Natural killer cell (primary cell): ENCODE measurements around the gene ZNF629. TPM values are rescaled to one million over a fixed set of nuclear protein-coding genes. Genes with fewer than 3 reads are reported as not detected.

ENCODE experiments used
- ATAC-seq, 3 donors: fragments of 150-1000 bp in 2 of 3; fragments of 200-7000 bp in 1 of 3; cut with Tn5 transposase; 1 replicate in 1 of 3; 2 replicates in 2 of 3; pipeline ENCODE4 v1.10.0; 2021; ENCODE audit warnings: mild to moderate bottlenecking in 2 of 3, moderate library complexity in 2 of 3
- DNase-seq, 2 donors: peaks; one replicate each; pipeline versions ENCODE4 v3.0.0 to v3.0.0-alpha.2; 2013 to 2021; ENCODE audit warnings: mixed read lengths in 1 of 2
- H3K27ac ChIP-seq: one replicate; pipeline ENCODE4 v1.5.1; 2013; ENCODE audit warnings: mild to moderate bottlenecking, low read length
- H3K27me3 ChIP-seq: one replicate; pipeline ENCODE4 v1.6.1; 2013; ENCODE audit warnings: low read length; ENCODE audit not compliant: control insufficient read depth, insufficient read depth
- H3K36me3 ChIP-seq: one replicate; pipeline ENCODE4 v1.6.1; 2013; ENCODE audit warnings: low read length; ENCODE audit not compliant: control insufficient read depth, insufficient read depth
- H3K4me1 ChIP-seq: one replicate; pipeline ENCODE4 v1.6.1; 2013; ENCODE audit warnings: low read length; ENCODE audit not compliant: control insufficient read depth, insufficient read depth
- H3K4me3 ChIP-seq: one replicate; pipeline ENCODE4 v1.5.1; 2013; ENCODE audit warnings: low read length
- H3K9me3 ChIP-seq: one replicate; pipeline ENCODE4 v1.6.1; 2013; ENCODE audit warnings: low read length; ENCODE audit not compliant: control insufficient read depth, insufficient read depth
- H3K27ac Mint-ChIP-seq, 2 donors: one replicate each; pipeline ENCODE4 v1.8.0; 2022; ENCODE audit warnings: mild to moderate bottlenecking in 2 of 2, mixed read lengths in 2 of 2, moderate library complexity in 1 of 2
- H3K27me3 Mint-ChIP-seq, 2 donors: one replicate each; pipeline ENCODE4 v1.8.0; 2022; ENCODE audit warnings: low read depth in 2 of 2, mixed read lengths in 2 of 2
- H3K36me3 Mint-ChIP-seq: one replicate; pipeline ENCODE4 v1.8.0; 2022; ENCODE audit warnings: mixed read lengths
- H3K4me1 Mint-ChIP-seq, 2 donors: one replicate each; pipeline ENCODE4 v1.8.0; 2022; ENCODE audit warnings: mixed read lengths in 2 of 2
- H3K4me3 Mint-ChIP-seq: one replicate; pipeline ENCODE4 v1.8.0; 2022; ENCODE audit warnings: mild to moderate bottlenecking, moderate library complexity, mixed read lengths
- H3K9me3 Mint-ChIP-seq, 2 donors: one replicate each; pipeline ENCODE4 v1.8.0; 2022; ENCODE audit warnings: mixed read lengths in 2 of 2
- WGBS: methylation state at CpG from one replicate; pipeline ENCODE4 v1.1.7; 2013; ENCODE audit warnings: missing lambda C conversion rate; ENCODE audit not compliant: insufficient coverage; 5-methylcytosine and 5-hydroxymethylcytosine counted together
- intact Hi-C: fragments of 100-400 bp; cut with micrococcal nuclease; formaldehyde crosslinking; loops from one replicate; pipeline ENCODE4 v1.14.2; 2022
- total RNA-seq, 4 donors: library from RNA; stranded (reverse); fragments of 120-200 nt in 1 of 4; gene quantifications; one replicate each; pipeline versions ENCODE4 v1.2.3 to v1.2.4, GENCODE V29; 2013 to 2022
- TF ChIP-seq, protein P1 (sequence below): fragments of 200-600 bp; IDR thresholded peaks from one replicate; pipeline ENCODE4 v1.8.0; 2022; ENCODE audit warnings: antibody characterized with exemption

The ZNF629 gene
- total RNA-seq, 3 donors from 2014 or later (not counting 1 experiment from before 2014, with no cell fraction given), result 0.96 to 1.9 (median 1.8) TPM

DNA sequence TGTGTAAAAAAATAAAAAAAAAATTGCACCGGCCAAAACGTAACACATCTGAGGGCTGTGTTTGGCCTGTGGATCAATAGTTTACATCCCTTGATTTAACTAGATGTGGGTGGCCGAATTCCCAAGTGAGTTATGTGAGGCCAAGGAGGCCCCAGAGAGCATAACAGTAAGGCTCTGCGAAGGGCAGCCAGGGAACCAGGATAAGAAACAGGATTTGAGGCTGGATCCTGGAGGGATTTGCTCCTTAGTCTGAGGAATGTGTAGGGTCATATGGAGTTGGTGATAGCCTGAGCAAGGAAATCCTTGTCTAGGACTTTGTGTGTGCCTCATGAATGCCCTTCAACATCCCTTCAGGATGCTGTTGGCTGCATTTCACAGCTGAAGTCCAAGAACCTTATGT, 36.8 kb downstream of the ZNF629 start:
- H3K27ac Mint-ChIP-seq, result peak overlapping the region in 1 of 2 donors; percentile 90
- no peak overlapping the region for H3K27ac ChIP-seq
- H3K36me3 Mint-ChIP-seq, result no peaks in the 10 kb centered on the region
- no peaks in the 10 kb centered on the region for H3K27me3 ChIP-seq
- no peaks in the 10 kb centered on the region for H3K27me3 Mint-ChIP-seq
- peak overlapping the region; percentile 25 for H3K4me3 Mint-ChIP-seq
- WGBS, result 97% methylated on average over 4 of the region's 4 CpGs
- intact Hi-C loops, result no loop called here
- H3K9me3 Mint-ChIP-seq, result no peaks in the 10 kb centered on the region
- H3K4me1 Mint-ChIP-seq, result peaks cover 34 to 45% of the 10 kb centered on the region in 2 donors
- no peak overlapping the region for H3K4me3 ChIP-seq
- peaks cover 35% of the 10 kb centered on the region for H3K36me3 ChIP-seq
- H3K9me3 ChIP-seq, result no peaks in the 10 kb centered on the region
- peaks cover 19% of the 10 kb centered on the region for H3K4me1 ChIP-seq
- no peak for DNase-seq
- ATAC-seq, result no peak
- TF ChIP-seq, protein P1, sequence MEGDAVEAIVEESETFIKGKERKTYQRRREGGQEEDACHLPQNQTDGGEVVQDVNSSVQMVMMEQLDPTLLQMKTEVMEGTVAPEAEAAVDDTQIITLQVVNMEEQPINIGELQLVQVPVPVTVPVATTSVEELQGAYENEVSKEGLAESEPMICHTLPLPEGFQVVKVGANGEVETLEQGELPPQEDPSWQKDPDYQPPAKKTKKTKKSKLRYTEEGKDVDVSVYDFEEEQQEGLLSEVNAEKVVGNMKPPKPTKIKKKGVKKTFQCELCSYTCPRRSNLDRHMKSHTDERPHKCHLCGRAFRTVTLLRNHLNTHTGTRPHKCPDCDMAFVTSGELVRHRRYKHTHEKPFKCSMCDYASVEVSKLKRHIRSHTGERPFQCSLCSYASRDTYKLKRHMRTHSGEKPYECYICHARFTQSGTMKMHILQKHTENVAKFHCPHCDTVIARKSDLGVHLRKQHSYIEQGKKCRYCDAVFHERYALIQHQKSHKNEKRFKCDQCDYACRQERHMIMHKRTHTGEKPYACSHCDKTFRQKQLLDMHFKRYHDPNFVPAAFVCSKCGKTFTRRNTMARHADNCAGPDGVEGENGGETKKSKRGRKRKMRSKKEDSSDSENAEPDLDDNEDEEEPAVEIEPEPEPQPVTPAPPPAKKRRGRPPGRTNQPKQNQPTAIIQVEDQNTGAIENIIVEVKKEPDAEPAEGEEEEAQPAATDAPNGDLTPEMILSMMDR, result no peak

DNA sequence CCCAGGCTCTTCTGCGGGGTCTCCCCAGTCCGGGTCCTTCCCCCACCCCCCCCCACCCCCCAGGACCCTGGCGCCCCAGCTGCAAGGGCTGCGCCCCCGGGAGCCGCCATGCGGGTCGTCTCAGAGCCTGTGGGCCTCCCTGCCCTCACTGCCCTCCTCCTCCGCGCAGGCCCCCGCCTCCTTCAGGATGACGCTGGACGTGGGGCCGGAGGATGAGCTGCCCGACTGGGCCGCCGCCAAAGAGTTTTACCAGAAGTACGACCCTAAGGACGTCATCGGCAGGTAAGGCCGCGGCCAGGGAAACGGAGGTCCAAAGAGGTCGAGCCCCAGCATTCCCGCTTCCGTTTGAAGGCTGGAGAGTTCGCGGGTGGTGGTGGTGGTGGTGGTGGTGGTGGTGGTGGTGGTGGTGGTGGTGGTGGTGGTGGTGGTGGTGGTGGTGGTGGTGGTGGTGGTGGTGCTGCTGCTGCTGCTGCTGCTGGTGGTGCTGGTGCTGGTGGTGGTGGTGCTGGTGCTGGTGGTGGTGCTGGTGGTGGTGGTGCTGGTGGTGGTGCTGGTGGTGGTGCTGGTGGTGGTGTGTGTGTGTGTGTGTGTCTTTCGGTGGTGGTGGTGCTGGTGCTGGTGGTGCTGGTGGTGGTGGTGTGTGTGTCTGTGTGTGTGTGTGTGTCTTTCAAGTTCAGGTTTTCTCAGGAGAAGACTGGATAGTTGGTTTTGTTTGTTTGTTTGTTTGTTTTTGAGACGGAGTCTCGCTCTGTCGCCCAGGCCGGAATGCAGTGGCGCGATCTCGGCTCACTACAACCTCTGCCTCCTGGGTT, 38.2 kb downstream of the ZNF629 start:
- intact Hi-C loops, result loop anchor here (1.0 to 5.0 kb wide), 5 partner anchors 14 to 173 kb away; partner anchors contain the start of genes CFAP119, RNF40 and SRCAP
- peaks cover 30% of the 10 kb centered on the region for H3K36me3 ChIP-seq

DNA sequence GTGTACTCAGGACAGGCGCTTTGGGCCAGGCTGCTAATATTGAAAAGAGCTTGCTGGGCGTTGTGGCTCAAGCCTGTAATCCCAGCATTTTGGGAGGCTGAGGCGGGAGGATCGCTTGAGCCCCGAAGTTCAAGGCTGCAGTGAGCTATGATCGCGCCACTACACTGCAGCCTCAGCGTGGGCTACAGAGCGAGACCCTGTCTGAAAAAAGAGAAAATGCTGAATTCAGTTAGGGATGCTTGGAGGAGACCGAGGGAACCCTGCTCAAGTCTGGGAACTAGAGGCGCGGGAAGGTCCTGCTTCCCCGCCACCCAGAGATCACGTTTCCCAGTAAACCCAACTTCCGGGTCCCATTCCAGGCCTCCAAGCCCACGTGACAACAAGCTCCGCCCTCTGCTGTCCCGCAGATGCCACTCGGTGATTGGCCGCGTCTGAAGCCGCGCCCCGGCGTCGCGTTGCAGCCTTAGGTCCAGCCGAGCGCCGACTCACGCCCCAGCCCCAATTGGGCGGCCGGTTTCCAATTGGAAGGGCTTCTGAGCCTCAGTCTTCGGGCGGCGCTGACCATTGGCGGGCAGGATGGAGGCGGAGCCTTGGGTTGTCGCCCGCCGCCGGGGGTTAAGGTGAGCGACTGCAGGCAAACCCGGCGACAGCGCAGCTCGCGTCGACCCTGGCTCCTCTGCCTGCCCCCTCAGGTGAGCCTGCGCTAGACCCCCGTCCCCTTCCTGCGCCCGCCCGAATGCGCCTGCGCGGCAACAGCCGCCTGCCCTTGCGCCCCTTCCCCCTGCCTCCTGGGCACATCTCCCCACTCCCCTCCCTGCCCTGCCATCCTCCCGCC, 39.0 kb downstream of the ZNF629 start, which contains the start of gene PHKG2:
TSS of gene PHKG2 (plus strand) at position 627 of the 835 bp plus-strand sequence. CDS start 396 bp downstream, outside the sequence.
- Mint-ChIP-seq H3K9me3 (no peaks in the 10 kb centered on the region), H3K4me3 (peak within 1 kb of the TSS; percentile 95), H3K27ac (peak within 1 kb of the TSS; percentile 90 to 93), H3K36me3 (no peaks in the 10 kb centered on the region), H3K4me1 (peaks cover 34 to 45% of the 10 kb centered on the region in 2 donors), H3K27me3 (no peaks in the 10 kb centered on the region)
- Histone ChIP-seq H3K36me3 (peaks cover 24% of the 10 kb centered on the region), H3K4me3 (peak within 1 kb of the TSS; percentile 60), H3K9me3 (no peaks in the 10 kb centered on the region), H3K27ac (peak within 1 kb of the TSS; percentile 79), H3K4me1 (peaks cover 19% of the 10 kb centered on the region), H3K27me3 (no peaks in the 10 kb centered on the region)
- TF ChIP-seq, protein P1, result no peak
- intact Hi-C loops, result loop anchor here (1.0 to 5.0 kb wide), 5 partner anchors 15 to 174 kb away; partner anchors contain the start of genes CFAP119, RNF40 and SRCAP
- DNase-seq (peak; percentile 94 to 98), ATAC-seq (peak; percentile 94 to 98 (median 95))
- WGBS, result 4% methylated on average over 60 of the region's 60 CpGs

More for the DNA sequence above, 38.2 kb downstream of the ZNF629 start:
- Histone ChIP-seq H3K27ac (peak overlapping the region; percentile 48), H3K9me3 (no peaks in the 10 kb centered on the region), H3K27me3 (no peaks in the 10 kb centered on the region), H3K4me3 (peak overlapping the region; percentile 60), H3K4me1 (peaks cover 19% of the 10 kb centered on the region)
- ATAC-seq, result peak; percentile 37 to 55 (median 48)
- peak overlapping the region; percentile 95 for H3K4me3 Mint-ChIP-seq
- H3K4me1 Mint-ChIP-seq, result peaks cover 34 to 45% of the 10 kb centered on the region in 2 donors
- no peaks in the 10 kb centered on the region for H3K36me3 Mint-ChIP-seq
- TF ChIP-seq, protein P1, result no peak
- H3K27ac Mint-ChIP-seq, result peak overlapping the region; percentile 90 to 93
- WGBS, result 17% methylated on average over 34 of the region's 36 CpGs
- DNase-seq, result peak; percentile 48 to 49
- H3K9me3 Mint-ChIP-seq, result no peaks in the 10 kb centered on the region
- no peaks in the 10 kb centered on the region for H3K27me3 Mint-ChIP-seq
